Amniotic epithelial cell (primary cell): ENCODE data around the gene ZIC1.

ENCODE experiments used
- DNase-seq: peaks from one replicate; pipeline ENCODE4 v3.0.0-alpha.2; 2010; ENCODE audit warnings: low read depth

Gene ZIC1

DNA sequence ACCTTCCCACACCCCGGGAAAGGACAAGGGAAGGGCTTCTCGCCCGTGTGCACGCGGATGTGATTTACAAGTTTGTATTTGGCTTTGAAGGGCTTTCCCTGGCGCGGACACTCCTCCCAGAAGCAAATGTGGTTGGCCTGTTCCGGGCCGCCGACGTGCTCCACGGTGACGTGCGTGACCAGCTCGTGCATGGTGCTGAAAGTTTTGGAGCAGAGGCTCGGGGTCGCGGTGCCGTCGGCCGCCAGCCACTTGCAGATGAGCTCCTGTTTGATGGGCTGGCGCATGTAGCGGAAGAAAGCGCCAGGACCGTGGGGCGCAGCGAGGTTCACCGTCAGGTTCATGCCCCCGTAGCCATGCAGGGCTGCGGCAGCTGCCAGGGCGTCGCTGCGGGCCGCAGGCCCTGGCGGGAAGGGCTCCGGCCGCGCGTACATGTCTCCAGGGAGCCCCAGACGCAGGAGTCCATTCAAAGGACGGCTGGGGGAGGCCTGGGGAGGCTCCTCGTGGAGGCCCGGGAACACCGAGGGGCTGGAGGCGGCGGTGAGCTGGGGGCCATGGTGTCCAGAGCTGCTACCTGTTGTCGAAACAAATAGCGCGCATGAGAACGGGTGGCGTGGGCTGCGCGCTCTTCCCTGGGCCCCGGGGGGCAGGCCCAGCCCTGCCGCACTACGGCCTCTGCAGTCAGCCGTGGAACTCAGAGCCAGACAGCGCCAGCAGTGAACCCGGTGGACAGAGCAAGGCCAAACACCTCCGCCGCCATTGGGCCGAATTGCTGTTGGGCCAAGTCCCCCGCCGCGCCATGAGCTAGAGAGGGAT is 13.1 kb upstream of the ZIC1 start:
- no peak for DNase-seq

DNA sequence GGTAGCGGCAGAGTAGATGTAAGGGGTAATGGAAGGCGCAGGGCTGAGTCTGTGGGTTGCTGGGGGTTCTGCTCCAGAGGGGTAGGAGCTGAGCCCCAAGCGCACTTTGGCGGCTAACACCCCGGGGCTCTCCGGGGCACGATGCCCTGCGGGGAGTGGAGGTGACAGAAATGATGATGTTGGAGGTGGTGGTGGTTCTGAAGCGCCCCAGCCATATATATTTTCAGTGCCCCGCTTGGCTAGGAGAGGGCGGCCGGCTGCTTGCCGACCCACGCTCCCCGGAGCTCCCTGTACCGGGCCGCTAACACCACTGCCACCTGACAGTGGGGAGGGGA is 12.5 kb upstream of the ZIC1 start:
- no peak for DNase-seq

DNA sequence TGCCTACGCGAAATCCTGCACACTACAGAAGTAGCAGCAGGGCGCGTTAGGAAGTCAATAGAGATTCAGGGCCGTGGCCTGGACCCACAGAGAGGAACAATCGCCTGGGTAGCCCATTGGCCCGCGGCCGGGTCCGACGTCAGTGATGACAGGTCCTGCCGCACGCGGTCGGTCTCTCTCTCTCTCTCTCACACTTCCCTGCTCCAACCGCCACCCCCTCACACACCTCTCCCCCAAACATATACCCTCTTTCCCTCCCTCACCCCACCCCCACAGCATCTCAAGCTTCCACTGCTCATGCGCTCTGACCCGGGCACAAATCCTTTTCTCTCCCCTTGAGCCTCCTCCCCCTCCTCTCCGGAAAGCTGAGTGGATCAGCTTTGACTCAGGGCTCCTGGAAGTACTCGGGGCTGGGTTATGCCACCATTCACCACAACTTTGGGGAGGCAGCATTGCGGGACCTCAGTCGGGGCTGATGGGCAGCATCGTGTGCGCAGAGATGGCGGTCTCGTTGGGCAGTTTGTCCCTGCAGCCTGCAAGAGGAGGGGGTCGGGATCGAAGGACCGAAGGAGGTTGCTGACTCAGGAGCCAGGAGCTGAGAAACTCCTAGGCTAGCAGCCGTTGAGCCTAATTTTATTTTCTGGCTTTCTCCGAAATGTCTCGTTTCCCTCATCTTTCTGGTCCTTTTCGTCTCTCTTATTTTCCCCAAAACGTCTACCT is 11.8 kb upstream of the ZIC1 start:
- no peak for DNase-seq

DNA sequence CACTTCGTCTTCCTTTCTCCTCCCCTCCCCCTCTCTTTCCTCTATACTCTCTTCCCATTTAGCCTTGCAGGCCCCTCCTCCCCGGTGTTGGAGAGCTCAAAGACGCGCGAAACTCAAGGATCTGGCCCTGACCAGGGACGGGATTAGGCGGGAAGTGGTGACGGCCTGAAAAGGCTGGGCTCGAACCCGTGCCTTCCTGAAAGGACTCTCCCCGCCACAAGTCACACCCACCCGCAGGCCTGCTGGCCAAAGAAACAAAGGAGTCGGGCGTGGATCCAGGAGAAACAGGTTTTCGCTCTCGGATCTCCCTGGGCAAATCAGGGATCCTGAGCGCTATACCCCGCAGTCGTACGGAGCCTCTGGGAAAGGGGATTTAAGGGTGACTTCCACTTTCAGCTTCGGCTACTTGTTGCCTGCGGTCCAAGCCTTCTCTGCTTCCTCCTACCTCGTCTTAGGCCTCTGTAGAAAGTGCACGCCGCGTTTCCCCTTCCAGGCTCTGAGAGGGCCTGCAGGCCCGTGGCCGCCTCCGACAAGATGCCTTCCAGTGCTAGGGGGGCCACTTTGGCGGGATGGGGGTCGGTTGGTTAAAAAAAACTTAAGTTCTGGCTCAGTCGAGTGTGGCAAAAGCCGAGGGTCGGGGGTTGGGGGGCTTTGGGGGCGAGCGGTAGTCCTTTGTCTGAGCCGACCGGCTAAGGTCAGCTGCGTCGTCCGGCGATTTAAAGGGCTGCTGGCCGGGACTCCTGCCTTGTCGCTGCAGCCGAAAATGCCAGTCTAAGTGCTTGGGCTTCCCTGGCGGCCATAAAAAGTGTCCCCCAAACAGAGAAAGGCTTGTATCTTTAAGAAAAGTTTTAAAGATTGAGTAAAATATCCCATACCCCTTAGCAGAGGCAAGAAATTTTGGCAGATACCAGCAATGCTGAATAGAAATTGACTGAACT is 11.0 kb upstream of the ZIC1 start:
- no peak for DNase-seq

DNA sequence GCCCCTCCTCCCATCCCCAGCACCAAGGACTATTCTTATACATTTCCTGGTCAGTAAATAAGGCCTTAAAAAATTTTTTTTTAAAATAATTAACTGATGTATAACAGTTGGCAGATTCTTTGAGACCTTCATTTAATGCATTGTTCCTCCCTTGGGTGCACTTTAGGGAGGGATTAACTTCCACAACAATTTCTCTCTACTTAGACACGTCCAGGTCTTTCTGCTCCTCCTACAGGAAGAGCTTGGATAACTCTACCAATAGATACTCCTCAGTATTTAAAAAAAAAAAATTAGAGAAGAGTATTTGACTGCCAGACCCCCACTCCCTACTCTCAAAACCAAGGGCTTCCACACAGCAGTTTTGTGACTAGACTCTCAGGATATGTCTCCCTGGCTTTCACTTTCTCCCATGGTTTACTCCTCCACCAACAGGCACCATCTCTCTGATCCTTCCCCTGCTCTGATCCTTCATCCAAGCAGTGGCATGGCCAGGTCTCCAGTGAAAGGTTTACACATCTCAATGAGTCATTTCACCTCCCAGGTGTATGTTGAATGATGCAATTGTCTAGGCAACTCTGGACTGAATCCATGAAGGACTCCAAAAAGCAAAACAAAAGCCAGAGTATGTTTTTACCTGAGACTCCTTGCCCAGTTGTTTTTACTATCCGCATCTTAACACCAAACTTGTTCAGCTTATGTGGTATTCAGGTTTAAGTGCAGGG is 10.2 kb upstream of the ZIC1 start:
- no peak for DNase-seq

DNA sequence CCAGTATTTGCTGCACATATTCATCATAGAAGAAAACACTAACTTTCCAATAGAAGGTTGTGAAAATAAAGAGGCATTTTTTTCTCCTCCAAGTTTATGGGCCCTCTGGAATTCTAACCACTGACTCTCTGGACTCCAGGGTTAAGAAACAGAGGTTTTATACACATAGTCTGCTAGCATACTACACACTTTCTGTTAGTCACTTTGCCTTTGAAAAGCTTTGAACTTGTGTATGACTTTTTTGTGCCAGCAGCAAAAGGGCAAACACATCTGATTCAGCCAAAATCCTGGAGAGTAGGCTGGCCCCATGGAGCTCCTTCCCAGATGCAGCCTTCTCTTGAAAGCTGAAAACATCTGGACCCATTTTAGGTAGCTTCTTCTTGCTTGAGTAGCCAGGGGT is 9.1 kb upstream of the ZIC1 start:
- no peak for DNase-seq

DNA sequence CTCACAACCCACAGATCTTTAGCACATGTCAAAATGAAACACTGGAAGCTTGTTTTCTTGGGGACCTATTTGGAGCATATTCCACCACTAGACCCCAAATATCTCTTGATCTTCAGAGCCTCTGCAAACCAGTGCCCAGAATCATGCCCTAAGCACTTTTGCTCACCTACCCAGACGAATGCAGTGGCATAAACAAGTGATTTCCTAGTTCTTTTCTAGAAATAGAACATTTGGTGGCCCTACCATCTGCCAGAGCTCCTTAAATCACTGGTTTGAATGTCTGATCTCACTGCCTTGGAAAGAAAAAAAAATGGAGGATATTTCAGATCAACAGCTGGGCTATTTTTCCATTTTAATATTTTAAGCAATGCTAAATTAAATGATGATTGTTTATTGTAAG is 8.2 kb upstream of the ZIC1 start:
- DNase-seq, result no peak

DNA sequence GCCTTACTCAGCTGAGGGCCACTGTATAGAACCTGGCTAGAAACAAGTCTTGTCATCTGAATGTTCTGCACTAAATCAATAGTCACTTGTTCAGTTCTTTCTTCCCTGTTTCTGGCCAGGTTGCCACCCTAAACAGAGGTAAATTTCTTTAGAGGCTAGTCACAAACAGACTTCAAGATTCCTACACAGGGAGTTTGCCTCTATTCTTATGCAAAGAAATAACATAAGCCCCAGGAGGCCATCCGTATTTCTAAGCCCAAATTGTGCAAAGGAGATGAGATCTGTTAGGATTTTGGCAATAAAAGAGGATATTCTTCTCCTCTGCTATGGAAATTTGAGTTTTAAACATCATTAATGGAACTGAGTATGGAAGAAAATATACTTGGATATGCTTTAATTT is 7.7 kb upstream of the ZIC1 start:
- DNase-seq, result no peak

DNA sequence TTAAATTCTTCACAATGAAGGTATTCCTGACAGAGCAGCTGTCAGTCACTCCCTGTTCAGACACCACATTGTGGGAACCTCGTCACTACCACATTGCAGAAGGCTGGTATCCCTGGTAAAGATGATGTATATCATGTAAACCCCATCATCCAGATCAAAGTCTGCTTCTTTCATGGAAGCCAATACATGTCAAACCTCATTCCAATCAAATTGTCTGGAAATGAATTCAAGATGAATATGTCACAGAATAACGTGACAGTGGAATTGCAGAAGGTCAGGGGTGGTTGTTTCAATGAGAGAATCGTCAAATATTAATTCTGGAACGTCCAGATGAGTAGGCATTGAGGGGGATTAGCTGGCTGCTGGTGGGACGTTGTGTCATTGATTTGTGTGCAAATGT is 7.0 kb upstream of the ZIC1 start:
- no peak for DNase-seq

DNA sequence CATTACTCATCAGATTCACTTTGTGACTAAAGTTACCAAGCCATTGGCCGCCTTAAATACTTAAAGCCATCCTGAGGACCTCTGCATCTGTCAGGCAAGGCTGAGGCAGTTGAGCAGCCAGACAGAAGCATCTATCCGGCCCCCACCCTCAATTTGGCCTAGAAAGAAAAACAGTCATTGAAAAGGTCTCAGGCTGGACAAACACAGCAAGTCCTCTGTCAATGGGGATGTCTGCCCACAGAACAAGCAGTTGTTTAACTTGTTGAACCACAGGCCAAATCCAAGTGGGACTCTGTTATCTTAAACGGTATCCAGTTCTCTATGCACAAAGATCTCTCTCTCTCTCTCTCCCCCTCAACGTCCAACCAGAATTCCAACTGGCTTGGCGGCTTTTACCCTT is 5.7 kb upstream of the ZIC1 start:
- no peak for DNase-seq

DNA sequence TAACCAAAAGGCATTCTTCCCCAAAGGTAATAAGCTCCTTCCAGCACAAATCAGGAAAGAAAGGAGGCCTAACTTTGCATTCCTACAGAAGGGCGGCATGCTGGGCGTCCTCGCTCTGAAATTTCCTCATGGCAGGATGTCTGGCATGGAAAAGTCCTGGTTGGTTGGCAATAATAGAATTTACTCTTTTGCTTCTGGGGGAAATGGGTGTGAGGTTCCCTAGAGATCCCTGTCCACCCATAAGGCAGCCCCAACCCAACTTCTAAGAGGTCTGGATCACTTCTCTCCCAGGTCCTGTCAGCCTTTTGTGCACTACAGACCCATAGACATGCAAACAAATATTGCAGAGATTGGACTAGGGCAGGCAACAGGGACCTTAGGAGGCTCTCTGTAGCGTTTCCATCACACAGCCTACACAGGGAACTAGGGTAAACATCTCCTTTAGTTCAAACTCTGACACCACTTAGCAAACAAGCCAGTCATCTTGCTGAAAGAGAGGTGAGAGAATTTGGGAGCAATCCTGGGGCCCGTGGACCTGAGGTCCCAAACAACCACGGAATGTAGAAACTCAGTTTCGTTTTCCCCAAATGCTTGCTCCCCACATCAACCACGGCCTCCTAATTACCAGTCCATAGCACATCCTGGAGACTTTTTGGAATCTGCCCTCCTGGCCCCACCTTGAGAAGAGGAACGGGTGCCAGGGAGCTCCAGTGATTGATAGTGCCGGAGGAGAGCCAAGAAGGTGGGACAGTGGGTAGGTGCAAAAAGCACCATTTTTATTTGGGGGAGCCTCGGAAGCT is 5.0 kb upstream of the ZIC1 start:
- no peak for DNase-seq

DNA sequence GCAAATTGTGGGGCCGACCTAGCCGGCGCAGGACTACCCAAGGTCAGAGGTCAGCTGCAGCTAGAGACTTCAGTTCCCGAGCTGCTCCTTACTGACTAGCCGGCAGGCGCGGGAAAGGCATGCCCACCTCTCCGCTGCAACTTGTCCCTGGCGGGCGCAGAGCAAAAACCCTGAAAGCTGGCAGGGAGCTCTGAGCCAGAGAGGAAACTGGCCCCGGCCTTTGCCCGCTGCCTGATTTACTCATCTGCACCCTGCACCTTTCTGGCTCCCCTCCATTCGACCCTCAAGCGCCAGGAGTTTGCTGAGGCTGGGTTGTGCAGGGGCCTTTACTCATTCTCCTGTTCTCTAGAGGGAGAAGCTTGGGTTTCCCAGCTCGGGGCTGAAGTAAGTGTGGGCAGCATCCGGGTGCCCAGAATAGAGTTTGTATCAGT is 4.3 kb upstream of the ZIC1 start:
- no peak for DNase-seq

DNA sequence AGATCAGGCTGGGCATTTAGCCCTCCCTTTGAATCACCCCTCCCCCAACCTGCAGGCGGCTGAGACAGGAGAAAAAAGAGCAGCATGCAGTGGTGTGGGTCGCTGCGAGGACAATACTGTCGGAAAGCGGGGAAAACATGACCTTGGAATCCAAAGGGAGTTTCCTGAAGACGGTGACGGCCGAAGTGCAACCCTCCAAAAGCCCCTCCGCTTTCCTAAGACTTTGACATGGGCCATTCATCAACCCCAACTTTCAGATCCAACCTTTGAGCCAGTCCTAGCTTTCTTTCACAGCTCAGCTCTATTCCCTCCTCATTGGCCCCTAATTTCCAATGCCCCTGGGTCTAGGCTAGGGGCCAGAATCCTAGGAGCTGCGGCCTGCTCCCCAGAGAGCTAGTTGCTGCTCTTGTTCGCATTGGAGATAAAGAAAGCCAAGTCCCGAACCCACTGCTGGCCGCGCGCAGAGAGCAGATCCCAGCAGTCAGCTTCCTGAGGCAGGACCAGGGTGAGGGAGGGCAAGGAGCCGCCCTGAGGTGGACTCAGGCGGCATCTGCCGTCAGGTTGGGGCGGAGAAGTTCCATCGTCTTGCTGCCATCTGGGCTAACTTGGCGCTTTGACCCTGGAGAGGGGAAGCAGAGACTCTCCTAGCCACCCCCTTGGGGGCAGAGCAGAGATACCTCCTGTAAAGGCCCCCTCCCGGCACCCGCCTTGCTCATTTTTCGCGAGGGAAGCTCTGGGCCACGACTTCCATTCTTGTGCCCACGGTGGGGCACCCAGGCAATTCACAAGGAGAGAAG is 3.7 kb upstream of the ZIC1 start:
- no peak for DNase-seq

DNA sequence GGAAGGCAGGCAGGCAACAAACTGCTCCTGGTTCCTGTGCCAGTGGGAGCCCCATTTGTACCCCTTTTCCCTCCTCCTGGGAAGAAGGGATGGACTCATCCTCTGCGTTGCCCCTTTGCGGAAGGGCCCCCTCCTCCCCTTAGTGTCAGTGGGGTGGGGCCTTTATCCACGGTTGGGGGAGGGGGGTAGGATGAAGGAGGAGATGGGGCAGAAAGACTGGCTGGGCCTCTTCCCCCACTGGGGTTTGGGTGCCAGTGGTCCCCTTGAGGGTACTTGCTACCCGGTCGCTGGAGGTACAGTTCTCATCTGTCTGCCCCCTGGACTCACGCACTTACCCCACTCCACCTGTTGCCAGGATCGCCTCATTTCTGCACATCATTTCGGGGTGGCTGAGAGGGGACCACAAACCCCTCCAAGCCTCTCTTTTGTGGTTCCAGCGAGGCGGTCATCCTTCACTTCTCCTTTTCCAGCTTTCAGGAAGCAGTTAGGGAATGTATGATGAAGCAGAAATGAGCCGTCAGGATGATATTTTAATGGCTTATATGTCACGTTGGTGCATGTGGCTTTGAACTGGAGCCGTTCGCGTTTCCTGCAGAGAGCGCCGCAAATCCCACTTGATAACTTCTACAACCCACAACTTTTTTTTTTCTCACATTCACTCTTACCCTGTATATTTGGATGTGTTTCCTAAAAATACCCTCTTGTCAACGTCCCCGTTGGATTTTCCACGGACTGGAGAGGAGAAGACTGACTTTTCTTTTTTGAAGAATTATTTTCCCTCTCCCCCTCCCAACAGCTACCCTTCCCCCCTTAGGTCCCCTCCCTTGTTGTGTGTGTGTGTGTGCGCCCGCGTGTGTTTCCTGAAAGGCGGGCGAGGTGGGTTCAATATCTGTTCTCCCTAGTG is 2.9 kb upstream of the ZIC1 start, which contains the start of gene ZIC4:
TSS of gene ZIC4 (minus strand) at position 516 of the 904 bp plus-strand sequence. CDS start 3,746 bp downstream, outside the sequence.
- DNase-seq, result no peak

DNA sequence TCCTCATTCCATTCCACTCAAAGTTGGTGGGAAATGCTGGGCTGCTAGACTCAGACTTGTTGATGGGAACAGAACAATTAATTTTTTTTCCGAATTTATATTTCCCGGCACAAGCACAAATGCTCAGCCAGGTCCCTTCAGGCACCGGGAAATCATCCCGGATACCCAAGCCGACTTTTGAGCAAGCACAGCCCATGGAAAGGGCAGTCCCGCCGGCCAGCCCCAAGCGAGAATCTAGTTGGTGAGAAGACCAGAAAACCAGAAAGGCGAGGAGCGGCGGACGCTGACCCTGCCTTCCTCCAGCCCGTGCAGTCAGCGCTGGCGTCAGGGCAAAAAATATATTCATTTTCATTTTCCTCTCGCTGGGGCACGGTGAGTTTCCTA is 2.1 kb upstream of the ZIC1 start:
- DNase-seq, result no peak

DNA sequence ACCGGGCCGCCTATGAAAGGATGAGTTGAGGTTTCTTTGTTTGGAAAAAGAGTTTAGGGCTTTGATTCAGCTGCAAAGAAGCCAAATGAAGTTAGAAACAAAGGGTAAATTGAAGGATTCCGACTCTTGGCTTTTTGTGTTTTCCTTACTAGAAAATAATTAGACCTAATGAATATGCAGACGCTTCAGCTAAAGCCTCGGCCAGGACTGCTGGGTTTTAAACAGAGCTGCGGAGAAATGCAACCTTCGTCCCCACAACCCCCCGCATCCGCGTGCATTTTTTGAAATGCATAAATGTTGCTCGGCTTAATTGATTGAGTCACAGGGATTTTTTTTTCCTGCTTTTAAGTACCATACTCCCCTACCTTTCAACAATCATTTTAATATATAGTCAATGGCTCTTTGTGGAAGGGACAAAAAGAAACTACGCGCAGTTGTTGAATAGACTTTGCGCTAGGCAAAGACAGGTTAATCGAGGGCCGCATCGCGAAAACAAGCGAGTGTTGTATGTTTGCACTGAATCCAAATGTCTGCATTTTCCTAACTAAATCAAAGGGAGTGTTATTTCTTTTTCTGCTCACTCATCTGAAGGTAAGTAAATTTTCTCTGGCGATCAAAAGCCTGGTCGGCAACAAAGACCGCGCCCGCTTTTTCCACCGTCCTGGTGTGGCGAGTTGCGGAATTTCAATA is 1.5 kb upstream of the ZIC1 start:
- no peak for DNase-seq

DNA sequence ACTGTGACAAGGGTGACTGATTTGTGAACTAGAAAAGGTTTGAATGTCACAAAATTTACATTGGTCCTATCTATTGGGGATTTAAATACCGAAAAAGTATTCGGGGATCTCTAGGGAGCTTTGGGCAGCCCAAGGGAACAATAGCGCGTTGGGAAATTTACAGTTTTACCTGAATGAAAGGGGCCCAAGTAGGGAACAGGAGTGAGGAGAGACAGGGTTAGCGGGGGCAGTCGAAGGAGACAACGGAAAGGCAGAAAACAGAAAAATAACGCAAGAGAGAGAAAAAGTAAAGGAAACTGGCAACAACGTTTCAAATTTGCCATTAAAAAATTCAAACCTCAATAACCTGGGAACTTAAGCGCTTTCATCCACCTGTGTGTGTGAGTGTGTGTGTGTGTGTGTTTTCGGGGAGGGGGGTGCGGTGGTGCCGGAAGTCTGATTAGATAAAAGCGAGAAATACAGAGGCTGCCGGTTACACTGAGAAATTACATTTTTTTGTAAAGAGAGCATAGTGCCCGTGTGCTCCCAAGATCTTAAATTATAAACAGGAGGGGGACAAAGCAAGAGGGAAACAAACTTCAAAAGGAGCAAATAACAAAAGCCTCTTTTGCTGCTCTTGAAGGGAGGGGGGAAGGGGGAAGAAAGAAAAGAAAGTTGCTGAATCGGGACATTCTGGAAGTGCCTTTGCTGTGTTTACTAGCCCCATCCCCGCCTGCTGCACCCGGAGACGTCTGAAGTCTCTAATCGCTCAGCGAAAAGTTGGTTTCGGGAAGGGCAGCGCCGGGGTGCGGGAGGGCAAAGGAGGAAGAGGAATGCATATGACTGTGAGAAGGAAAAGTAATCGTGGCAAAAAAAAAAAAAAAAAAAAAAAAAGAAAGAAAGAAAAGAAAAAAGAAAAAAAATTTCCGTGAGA is 721 bp upstream of the ZIC1 start:
- no peak for DNase-seq
